Activated naive CD4-positive, alpha-beta T cell treated with anti-CD3 and anti-CD28 coated beads, Interleukin-2, amount 50 U/mL, for 24 hours (primary cell): ENCODE data around the gene CNKSR3.

Source experiments
- H3K27ac Mint-ChIP-seq: one replicate; pipeline ENCODE4 v1.8.0; 2021; ENCODE audit warnings: mild to moderate bottlenecking, mixed read lengths
- H3K27me3 Mint-ChIP-seq: one replicate; pipeline ENCODE4 v1.8.0; 2021; ENCODE audit warnings: mixed read lengths
- H3K36me3 Mint-ChIP-seq: one replicate; pipeline ENCODE4 v1.8.0; 2021; ENCODE audit warnings: mixed read lengths
- H3K4me1 Mint-ChIP-seq: one replicate; pipeline ENCODE4 v1.8.0; 2021; ENCODE audit warnings: mixed read lengths
- H3K4me3 Mint-ChIP-seq: one replicate; pipeline ENCODE4 v1.8.0; 2021; ENCODE audit warnings: mild to moderate bottlenecking, mixed read lengths
- H3K9me3 Mint-ChIP-seq: one replicate; pipeline ENCODE4 v1.8.0; 2021; ENCODE audit warnings: mixed read lengths

The CNKSR3 gene

GRCh38 chr6:154479771-154480639 lies 30.5 kb downstream of the CNKSR3 start:
- H3K4me3 Mint-ChIP-seq = no peak overlapping the region
- H3K9me3 Mint-ChIP-seq = no peaks in the 10 kb centered on the region
- no peak overlapping the region for H3K27ac Mint-ChIP-seq
- H3K36me3 Mint-ChIP-seq = no peaks in the 10 kb centered on the region
- peaks cover 2% of the 10 kb centered on the region for H3K27me3 Mint-ChIP-seq
- no peaks in the 10 kb centered on the region for H3K4me1 Mint-ChIP-seq

GRCh38 chr6:154479351-154479769 lies 31.1 kb downstream of the CNKSR3 start:
- H3K36me3 Mint-ChIP-seq = no peaks in the 10 kb centered on the region

DNA sequence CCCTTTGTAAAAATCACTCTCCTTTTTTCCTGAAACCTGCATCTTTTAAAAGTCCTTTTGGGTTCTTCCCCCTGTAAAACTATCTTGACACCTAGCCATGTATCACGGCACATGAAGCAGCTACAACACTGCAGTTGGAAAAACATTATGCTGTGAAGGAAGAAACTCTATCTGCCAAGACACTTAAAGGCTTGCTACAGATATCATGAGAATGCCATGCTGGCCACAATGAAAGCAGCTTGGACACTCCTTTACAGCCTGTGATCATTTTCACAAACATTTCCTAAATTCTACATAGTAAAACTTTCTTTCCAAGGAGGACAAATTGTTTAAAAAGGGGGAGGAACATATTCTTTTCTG lies 31.8 kb downstream of the CNKSR3 start:
- H3K4me3 Mint-ChIP-seq = no peak overlapping the region
- peaks cover 2% of the 10 kb centered on the region for H3K27me3 Mint-ChIP-seq
- no peaks in the 10 kb centered on the region for H3K9me3 Mint-ChIP-seq
- H3K4me1 Mint-ChIP-seq = no peaks in the 10 kb centered on the region
- H3K36me3 Mint-ChIP-seq = no peaks in the 10 kb centered on the region
- H3K27ac Mint-ChIP-seq = no peak overlapping the region

More at GRCh38 chr6:154479351-154479769, 31.1 kb downstream of the CNKSR3 start:
- Mint-ChIP-seq H3K4me1 (no peaks in the 10 kb centered on the region), H3K9me3 (no peaks in the 10 kb centered on the region), H3K4me3 (no peak overlapping the region), H3K27ac (no peak overlapping the region), H3K27me3 (peaks cover 2% of the 10 kb centered on the region)

- Mint-ChIP-seq H3K27me3 (peaks cover 2% of the 10 kb centered on the region), H3K36me3 (no peaks in the 10 kb centered on the region), H3K27ac (no peak overlapping the region), H3K4me3 (no peak overlapping the region), H3K9me3 (no peaks in the 10 kb centered on the region), H3K4me1 (no peaks in the 10 kb centered on the region)
These were observed 32.3 kb downstream of the CNKSR3 start for GRCh38 chr6:154478021-154478700.

GRCh38 chr6:154476494-154476893 lies 34.0 kb downstream of the CNKSR3 start:
- Mint-ChIP-seq H3K36me3 (no peaks in the 10 kb centered on the region), H3K4me1 (no peaks in the 10 kb centered on the region), H3K4me3 (no peak overlapping the region), H3K27ac (no peak overlapping the region), H3K27me3 (peaks cover 2% of the 10 kb centered on the region), H3K9me3 (no peaks in the 10 kb centered on the region)

DNA sequence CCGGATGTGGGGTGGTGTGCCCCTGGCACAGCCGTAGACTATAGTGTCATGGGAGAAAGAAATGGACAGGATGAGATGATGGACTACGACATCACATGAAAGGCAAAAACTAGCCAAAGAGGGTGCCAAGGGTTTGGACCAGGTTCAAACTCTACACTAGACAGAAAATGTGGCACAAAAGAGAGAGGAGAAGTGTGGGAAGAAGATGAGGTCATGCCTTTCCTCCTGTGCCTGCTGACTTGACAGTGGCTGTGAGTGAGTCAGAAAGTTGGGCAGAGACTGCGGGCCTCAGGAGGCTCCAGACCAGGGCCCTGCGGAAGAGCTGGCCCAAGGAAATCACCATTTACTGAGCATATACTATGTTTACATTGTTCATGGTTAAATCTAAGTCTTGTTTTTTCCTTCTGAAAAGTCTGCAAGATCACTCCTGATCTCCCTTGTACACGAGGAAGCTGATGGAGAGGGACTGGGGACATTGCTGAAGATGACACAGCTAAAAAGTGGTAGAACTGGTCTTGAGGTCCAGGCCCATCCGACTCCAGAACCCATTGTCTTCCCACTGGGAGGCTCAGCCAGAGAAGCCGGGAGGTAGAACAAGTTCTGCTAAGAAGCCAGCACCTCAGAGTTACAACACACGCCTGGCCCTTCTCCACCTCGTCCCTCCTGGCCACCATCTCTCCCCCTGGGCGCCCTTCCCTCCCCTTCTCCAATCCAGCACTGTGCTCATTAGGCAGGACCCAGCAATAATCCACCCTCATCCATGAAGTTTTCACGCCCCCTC lies 35.6 kb downstream of the CNKSR3 start:
- peaks cover 8% of the 10 kb centered on the region for H3K9me3 Mint-ChIP-seq
- H3K27ac Mint-ChIP-seq = no peak overlapping the region
- H3K4me1 Mint-ChIP-seq = no peaks in the 10 kb centered on the region
- no peak overlapping the region for H3K4me3 Mint-ChIP-seq
- no peaks in the 10 kb centered on the region for H3K36me3 Mint-ChIP-seq
- H3K27me3 Mint-ChIP-seq = peaks cover 2% of the 10 kb centered on the region

DNA sequence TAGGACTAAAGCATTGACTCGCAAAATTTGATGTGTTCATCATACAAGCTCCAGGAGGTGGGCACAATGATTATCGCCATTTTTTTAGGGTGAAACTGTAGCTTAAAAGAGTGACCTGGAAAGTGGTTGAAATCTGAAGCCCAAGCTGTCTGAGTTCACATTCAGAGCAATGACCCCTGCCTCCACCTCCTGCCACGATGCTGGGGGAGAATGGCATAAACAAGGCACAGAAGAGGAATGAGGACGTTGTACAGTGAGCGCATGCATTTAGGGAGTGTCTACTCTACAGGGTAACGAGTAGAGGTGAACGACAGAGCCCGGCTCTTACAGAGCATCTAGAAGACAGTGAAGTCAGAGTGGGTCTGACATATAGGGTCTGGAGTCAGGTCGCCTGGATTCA lies 37.2 kb downstream of the CNKSR3 start:
- Mint-ChIP-seq H3K4me1 (no peaks in the 10 kb centered on the region), H3K9me3 (peaks cover 8% of the 10 kb centered on the region), H3K36me3 (no peaks in the 10 kb centered on the region), H3K4me3 (no peak overlapping the region), H3K27me3 (peaks cover 2% of the 10 kb centered on the region), H3K27ac (no peak overlapping the region)

DNA sequence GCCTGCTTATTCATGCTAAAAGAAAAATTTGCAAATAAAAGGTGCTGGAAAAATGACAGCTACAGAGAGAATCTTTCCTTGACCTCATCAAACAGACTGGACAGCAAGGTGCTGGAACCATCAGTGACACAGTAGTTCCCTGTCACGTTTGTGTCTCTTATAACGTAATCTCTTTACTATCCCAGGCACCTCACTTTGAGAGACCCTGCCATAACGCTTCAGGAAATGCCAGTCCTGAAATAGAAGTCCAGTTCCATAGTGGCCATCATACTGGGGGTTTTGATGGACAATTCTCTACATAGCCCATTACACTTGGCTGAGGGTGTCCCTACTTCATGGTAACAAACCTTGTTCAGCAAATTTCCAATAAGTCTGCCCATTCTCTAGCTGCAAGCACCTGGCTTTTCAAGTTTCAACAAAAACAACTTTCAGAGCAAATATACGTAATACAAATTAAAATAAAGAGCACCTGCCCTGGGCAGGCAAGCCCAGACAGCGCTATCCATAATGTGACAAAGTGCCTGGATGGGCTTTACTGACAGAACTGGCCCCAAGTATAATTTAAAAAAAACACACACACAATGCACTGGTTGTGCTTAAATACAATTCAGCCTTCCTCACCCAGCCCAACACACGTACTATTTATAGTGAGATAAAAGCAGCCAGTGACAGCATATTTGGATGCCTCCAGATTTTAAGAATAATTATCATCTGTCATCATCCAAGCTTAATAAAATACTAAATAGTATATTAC lies 38.7 kb downstream of the CNKSR3 start:
- Mint-ChIP-seq H3K4me1 (no peaks in the 10 kb centered on the region), H3K27me3 (no peaks in the 10 kb centered on the region), H3K36me3 (no peaks in the 10 kb centered on the region), H3K27ac (no peak overlapping the region), H3K9me3 (peaks cover 8% of the 10 kb centered on the region), H3K4me3 (no peak overlapping the region)

- Mint-ChIP-seq H3K27ac (no peak overlapping the region), H3K4me3 (no peak overlapping the region), H3K4me1 (no peaks in the 10 kb centered on the region), H3K9me3 (peaks cover 8% of the 10 kb centered on the region), H3K36me3 (no peaks in the 10 kb centered on the region), H3K27me3 (peaks cover 1% of the 10 kb centered on the region)
These were observed 41.1 kb downstream of the CNKSR3 start for GRCh38 chr6:154469306-154469935.

DNA sequence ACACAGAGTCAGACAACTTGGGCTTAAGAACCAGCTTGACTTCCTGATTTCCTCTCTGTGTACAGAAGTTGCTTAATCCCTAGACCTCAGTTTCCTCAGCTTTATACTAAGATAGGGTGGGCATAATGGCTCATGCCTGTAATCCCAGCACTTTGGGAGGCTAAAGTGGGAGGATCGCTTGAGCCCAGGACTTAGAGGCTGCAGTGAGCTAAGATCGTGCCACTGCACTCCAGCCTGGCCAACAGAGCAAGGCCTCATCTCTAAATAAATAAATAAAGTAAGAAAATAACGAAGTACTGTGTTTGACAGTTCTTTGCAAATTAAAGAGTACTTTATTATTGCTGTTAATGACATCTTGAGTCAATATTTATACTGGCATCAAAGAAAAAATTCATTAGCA lies 41.7 kb downstream of the CNKSR3 start:
- Mint-ChIP-seq H3K27me3 (peaks cover 1% of the 10 kb centered on the region), H3K4me1 (no peaks in the 10 kb centered on the region), H3K4me3 (no peak overlapping the region), H3K27ac (no peak overlapping the region), H3K9me3 (peaks cover 8% of the 10 kb centered on the region), H3K36me3 (no peaks in the 10 kb centered on the region)

DNA sequence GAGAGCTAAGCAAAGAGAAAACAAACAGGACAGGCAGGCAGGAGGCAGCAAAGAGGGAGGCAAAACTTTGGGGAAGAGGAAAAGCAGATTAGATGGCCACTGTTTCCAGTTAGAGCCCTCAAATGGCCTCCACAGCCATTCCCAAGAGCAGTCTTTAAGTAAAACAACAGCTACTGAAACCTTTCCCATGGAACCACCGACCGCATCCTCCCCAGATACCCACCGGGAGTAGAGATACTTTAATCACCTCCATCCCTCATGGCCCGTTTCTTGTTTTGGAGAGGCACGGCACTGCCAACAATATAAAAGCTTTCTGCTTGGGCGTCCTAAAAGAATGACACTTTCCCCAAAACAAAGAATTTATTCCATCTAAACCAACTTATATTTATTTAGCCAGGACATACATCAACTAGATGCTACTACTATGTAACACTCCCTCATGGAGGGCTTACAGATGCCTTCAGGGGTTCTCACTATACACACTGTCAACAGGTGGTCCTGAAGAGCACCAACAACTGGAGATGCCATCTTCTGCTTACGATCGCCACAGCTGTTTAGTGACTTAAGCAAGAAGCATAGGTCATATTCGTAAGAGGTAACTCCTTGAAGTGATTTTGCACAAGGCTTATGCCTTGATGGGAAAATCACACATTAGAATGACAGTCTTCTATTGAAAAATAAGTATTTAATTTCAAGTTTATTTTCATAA lies 43.4 kb downstream of the CNKSR3 start:
- Mint-ChIP-seq H3K27me3 (peaks cover 1% of the 10 kb centered on the region), H3K4me3 (no peak overlapping the region), H3K9me3 (peaks cover 8% of the 10 kb centered on the region), H3K36me3 (no peaks in the 10 kb centered on the region), H3K27ac (no peak overlapping the region), H3K4me1 (no peaks in the 10 kb centered on the region)

DNA sequence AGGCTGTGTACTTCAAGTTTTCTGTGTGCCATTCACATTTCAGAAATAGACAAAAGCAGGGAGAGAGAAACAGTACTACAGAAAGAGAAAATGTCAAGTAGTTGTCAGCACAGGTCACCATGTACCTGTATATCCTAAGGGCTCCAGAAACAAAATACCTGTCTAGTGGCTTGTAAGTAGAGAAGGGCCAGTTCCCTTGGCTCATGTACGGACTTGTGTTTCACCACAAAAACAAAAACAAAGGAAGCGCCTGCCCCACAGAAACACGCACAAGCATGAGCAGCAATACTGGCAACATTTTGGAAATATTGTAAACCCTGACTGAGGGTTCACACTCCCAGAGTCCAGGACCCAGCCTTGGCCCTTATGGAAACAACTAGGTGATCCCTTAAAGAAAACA lies 44.3 kb downstream of the CNKSR3 start:
- no peak overlapping the region for H3K4me3 Mint-ChIP-seq
- H3K9me3 Mint-ChIP-seq = peaks cover 8% of the 10 kb centered on the region
- peaks cover 1% of the 10 kb centered on the region for H3K27me3 Mint-ChIP-seq
- H3K36me3 Mint-ChIP-seq = no peaks in the 10 kb centered on the region
- H3K27ac Mint-ChIP-seq = no peak overlapping the region
- H3K4me1 Mint-ChIP-seq = no peaks in the 10 kb centered on the region

DNA sequence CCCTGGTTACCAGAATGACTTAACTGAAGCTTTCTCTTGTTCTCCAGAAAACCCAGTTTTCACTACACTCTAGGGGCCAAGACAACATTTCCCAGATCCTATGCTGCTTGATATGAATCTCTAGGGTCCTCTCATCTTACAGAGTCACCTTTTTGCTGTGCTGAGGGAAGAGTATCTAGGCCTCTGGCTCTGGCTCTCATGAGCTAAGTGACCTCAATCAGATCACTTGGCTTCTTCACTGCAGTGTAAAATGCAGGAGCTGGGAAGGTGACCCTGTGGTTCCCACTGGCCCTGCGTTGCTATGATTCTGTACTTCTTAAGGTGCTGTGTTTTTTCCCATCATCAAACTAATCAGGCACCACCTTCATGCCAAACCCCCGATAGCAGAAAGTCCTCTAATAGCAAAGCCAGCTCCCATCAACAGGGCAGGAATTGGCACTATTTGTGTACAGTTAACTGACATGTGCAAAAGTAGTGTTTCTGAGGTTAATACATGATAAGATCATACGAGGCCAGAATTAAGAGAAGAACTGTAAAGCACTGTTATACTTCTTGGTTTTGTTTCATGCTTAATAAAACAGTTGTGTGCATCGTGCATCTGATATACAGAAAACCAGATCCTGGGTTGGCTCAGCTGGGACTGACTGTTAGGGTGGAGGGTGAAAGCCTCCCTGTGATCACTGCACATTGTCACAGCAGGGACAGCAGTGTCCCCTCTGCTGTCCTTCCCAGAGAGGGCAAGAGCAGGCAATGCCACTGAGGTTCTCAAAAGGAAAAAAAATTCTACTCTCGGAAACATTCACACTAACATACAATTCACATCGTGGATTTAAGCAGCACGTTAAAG lies 46.7 kb downstream of the CNKSR3 start:
- Mint-ChIP-seq H3K27me3 (peaks cover 2% of the 10 kb centered on the region), H3K36me3 (no peaks in the 10 kb centered on the region), H3K4me1 (no peaks in the 10 kb centered on the region), H3K4me3 (no peak overlapping the region), H3K9me3 (no peaks in the 10 kb centered on the region), H3K27ac (no peak overlapping the region)

DNA sequence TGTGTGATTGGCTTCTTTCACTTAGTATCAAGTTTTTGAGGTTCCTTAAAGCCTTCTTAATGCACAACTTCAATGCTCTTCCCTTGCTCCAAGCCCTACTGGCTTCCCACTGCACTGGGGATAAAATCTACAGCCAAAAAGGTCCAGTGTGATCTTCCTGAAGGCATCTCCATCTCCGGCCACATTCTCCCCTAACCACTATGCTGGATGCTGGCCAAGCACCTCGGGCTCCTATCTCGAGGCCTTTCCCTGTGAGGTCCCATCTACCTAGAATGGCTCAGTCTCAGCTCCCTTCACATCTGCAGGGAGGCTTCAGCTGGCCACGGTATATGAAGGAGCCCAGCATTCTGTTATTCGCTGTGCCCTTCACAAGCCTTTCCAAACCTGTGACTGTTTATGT lies 48.1 kb downstream of the CNKSR3 start:
- no peaks in the 10 kb centered on the region for H3K9me3 Mint-ChIP-seq
- no peaks in the 10 kb centered on the region for H3K4me1 Mint-ChIP-seq
- H3K27me3 Mint-ChIP-seq = peaks cover 3% of the 10 kb centered on the region
- no peak overlapping the region for H3K4me3 Mint-ChIP-seq
- H3K36me3 Mint-ChIP-seq = no peaks in the 10 kb centered on the region
- no peak overlapping the region for H3K27ac Mint-ChIP-seq
